WTC11 (cell line): Measurements from ENCODE around the gene BORCS6. TPM values are rescaled to one million over a fixed set of nuclear protein-coding genes. Genes with fewer than 3 reads are reported as not detected.

ENCODE experiments used
- ATAC-seq: fragments of 200-7000 bp; cut with Tn5 transposase; 2 replicates; pipeline ENCODE4 v1.10.0; 2021; ENCODE audit warnings: mild to moderate bottlenecking, moderate library complexity
- CTCF ChIA-PET: fragments of 300-600 bp; sonication (Branson Sonifier 250); formaldehyde crosslinking; loops from one replicate; lab custom pipeline; 2021; ENCODE audit warnings: antibody characterized with exemption; lab: Charles Lee
- POLR2A ChIA-PET: fragments of 350-600 bp; sonication (Branson Sonifier 250); formaldehyde crosslinking; loops from one replicate; lab custom pipeline; 2021; ENCODE audit warnings: antibody characterized with exemption; lab: Charles Lee
- DNase-seq: peaks from one replicate; pipeline ENCODE4 v3.0.0; 2021; ENCODE audit warnings: low spot score
- H3K27ac Mint-ChIP-seq: 2 replicates; pipeline ENCODE4 v1.8.0; 2021; ENCODE audit warnings: mixed read lengths
- H3K27me3 Mint-ChIP-seq: 2 replicates; pipeline ENCODE4 v1.8.0; 2021; ENCODE audit warnings: low read depth, mild to moderate bottlenecking, moderate library complexity, mixed read lengths
- H3K36me3 Mint-ChIP-seq: 2 replicates; pipeline ENCODE4 v1.8.0; 2021; ENCODE audit warnings: mixed read lengths
- H3K4me1 Mint-ChIP-seq: 2 replicates; pipeline ENCODE4 v1.8.0; 2022; ENCODE audit warnings: mixed read lengths
- H3K4me3 Mint-ChIP-seq: 2 replicates; pipeline ENCODE4 v1.8.0; 2021; ENCODE audit warnings: mild to moderate bottlenecking, moderate library complexity, mixed read lengths
- H3K9me3 Mint-ChIP-seq: 2 replicates; pipeline ENCODE4 v1.8.0; 2021; ENCODE audit warnings: mixed read lengths
- AR ChIP-seq: fragments of 250-450 bp; sonication (Bioruptor Pico); IDR thresholded peaks from 2 replicates; pipeline ENCODE4 v1.9.0; 2021; ENCODE audit warnings: mild to moderate bottlenecking
- ATF3 ChIP-seq: sonication (generic); formaldehyde crosslinking; conservative IDR thresholded peaks from 2 replicates; pipeline ENCODE4 v1.8.1; 2022; ENCODE audit warnings: mild to moderate bottlenecking, missing genetic modification reagents
- IRF2 ChIP-seq: sonication (generic); formaldehyde crosslinking; IDR thresholded peaks from 2 replicates; pipeline ENCODE4 v1.8.0; 2022; ENCODE audit warnings: low read depth, missing genetic modification reagents, borderline replicate concordance
- KAT7 ChIP-seq: sonication (generic); formaldehyde crosslinking; IDR thresholded peaks from 2 replicates; pipeline ENCODE4 v1.8.1; 2023; ENCODE audit warnings: missing genetic modification reagents, mild to moderate bottlenecking, borderline replicate concordance
- MYBL2 ChIP-seq: sonication (generic); formaldehyde crosslinking; IDR thresholded peaks from 2 replicates; pipeline ENCODE4 v1.8.1; 2023; ENCODE audit warnings: mild to moderate bottlenecking, moderate library complexity, missing genetic modification reagents
- NR1H2 ChIP-seq: sonication (generic); formaldehyde crosslinking; IDR thresholded peaks from 2 replicates; pipeline ENCODE4 v1.9.0; 2021; ENCODE audit warnings: mild to moderate bottlenecking, moderate library complexity, missing genetic modification reagents
- SMAD3 ChIP-seq: sonication (generic); formaldehyde crosslinking; IDR thresholded peaks from 2 replicates; pipeline ENCODE4 v1.8.0; 2022; ENCODE audit warnings: missing genetic modification reagents, mild to moderate bottlenecking, borderline replicate concordance
- USF2 ChIP-seq: sonication (generic); formaldehyde crosslinking; IDR thresholded peaks from 2 replicates; pipeline ENCODE4 v1.8.1; 2023; ENCODE audit warnings: mild to moderate bottlenecking, missing genetic modification reagents, moderate library complexity
- ZBTB21 ChIP-seq: sonication (generic); formaldehyde crosslinking; IDR thresholded peaks from 2 replicates; pipeline ENCODE4 v1.8.1; 2023; ENCODE audit warnings: mild to moderate bottlenecking, missing genetic modification reagents, borderline replicate concordance
- ZNF121 ChIP-seq: sonication (generic); formaldehyde crosslinking; IDR thresholded peaks from 2 replicates; pipeline ENCODE4 v1.8.0; 2023; ENCODE audit warnings: missing genetic modification reagents
- ZNF263 ChIP-seq: sonication (generic); formaldehyde crosslinking; IDR thresholded peaks from 2 replicates; pipeline ENCODE4 v1.8.1; 2022; ENCODE audit warnings: low read depth, mild to moderate bottlenecking, moderate library complexity, missing genetic modification reagents
- ZNF423 ChIP-seq: fragments of 250-450 bp; sonication (Bioruptor Pico); IDR thresholded peaks from 2 replicates; pipeline ENCODE4 v2.1.2; 2022; ENCODE audit warnings: mild to moderate bottlenecking, moderate library complexity
- total RNA-seq: library from RNA; stranded (reverse); gene quantifications from 3 replicates; pipeline ENCODE4 v1.2.3, GENCODE V29; 2021
- TF ChIP-seq, protein P1 (sequence below): sonication (generic); formaldehyde crosslinking; IDR thresholded peaks from 2 replicates; pipeline ENCODE4 v1.8.0; 2022; ENCODE audit warnings: mild to moderate bottlenecking, missing genetic modification reagents
- TF ChIP-seq, protein P2 (sequence below): sonication (generic); formaldehyde crosslinking; IDR thresholded peaks from 2 replicates; pipeline ENCODE4 v1.8.1; 2022; ENCODE audit warnings: mild to moderate bottlenecking, missing genetic modification reagents, moderate library complexity, borderline replicate concordance
- TF ChIP-seq, protein P3 (sequence below): sonication (generic); formaldehyde crosslinking; IDR thresholded peaks from 2 replicates; pipeline ENCODE4 v1.8.1; 2023; ENCODE audit warnings: mild to moderate bottlenecking, missing genetic modification reagents, borderline replicate concordance
- TF ChIP-seq, protein P4 (sequence below): sonication (generic); formaldehyde crosslinking; IDR thresholded peaks from 2 replicates; pipeline ENCODE4 v1.8.1; 2023; ENCODE audit warnings: mild to moderate bottlenecking, moderate library complexity, missing genetic modification reagents
- TF ChIP-seq, protein P5 (sequence below): sonication (generic); formaldehyde crosslinking; IDR thresholded peaks from 2 replicates; pipeline ENCODE4 v1.8.1; 2023; ENCODE audit warnings: mild to moderate bottlenecking, missing genetic modification reagents

The BORCS6 gene
- total RNA-seq, 1 experiment from 2014 or later = 5.6 TPM

- H3K9me3 Mint-ChIP-seq = no peaks in the 10 kb centered on the region
- peaks cover 3% of the 10 kb centered on the region; the same call in 1 of the 2 replicates for H3K27me3 Mint-ChIP-seq
- ChIA-PET CTCF (interaction anchor here (1.0 to 2.0 kb wide), 4 partner anchors 21 to 80 kb away, joined by 3 to 9 read pairs (median 6); partner anchors contain the start of gene AURKB), POLR2A (interaction anchor here (0.9 to 1.9 kb wide), 7 partner anchors 13 to 141 kb away, joined by 3 to 7 read pairs (median 5); partner anchors contain the start of genes BORCS6 and SLC25A35)
- DNase-seq = no peak
- peaks cover 16% of the 10 kb centered on the region for H3K4me1 Mint-ChIP-seq
- H3K36me3 Mint-ChIP-seq = peaks cover 5% of the 10 kb centered on the region
- no peak for ATAC-seq
- H3K4me3 Mint-ChIP-seq = peak overlapping the region; percentile 96
- no peak for TF ChIP-seq MYBL2 (CRISPR knock-in tag)
- peak; percentile 51 for TF ChIP-seq USF2 (CRISPR knock-in tag)
- peak overlapping the region; percentile 99 for H3K27ac Mint-ChIP-seq
These were observed 36.4 kb downstream of the BORCS6 start for GRCh38 chr17:8153525-8153956.

DNA sequence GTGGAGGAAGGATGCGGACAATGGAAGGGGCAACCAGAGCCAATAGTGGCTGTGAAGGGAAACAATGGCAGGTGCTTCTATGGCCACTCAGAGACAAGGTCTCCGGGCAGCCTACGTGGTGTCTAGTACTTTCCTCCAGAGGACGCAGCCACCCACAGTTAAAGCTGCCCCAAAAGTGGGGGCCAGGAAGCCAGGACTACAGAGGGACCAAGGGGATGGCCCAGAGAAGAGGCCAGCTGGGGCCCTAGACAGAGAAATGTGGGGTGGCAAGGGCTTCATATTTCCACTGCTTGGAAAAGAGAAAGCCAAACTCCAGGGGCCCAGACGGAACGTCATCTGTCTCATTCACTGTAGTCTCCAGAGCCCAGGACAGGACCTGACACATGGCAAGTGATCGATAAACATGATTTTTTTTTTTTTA lies 36.9 kb downstream of the BORCS6 start:
- Mint-ChIP-seq H3K4me1 (peaks cover 14% of the 10 kb centered on the region), H3K4me3 (peak overlapping the region; percentile 96), H3K27me3 (peaks cover 3% of the 10 kb centered on the region; the same call in 1 of the 2 replicates), H3K27ac (peak overlapping the region; percentile 99), H3K36me3 (peaks cover 9% of the 10 kb centered on the region), H3K9me3 (no peaks in the 10 kb centered on the region)
- DNase-seq (no peak), ATAC-seq (no peak)
- ChIA-PET POLR2A (interaction anchor here (1.2 to 1.9 kb wide), 5 partner anchors 13 to 57 kb away, joined by 5 to 7 read pairs (median 7); partner anchors contain the start of gene AURKB), CTCF (interaction anchor here (1.9 kb wide), 1 partner anchor 80 kb away, joined by 9 read pairs; no protein-coding TSS in a partner anchor)
- TF ChIP-seq MYBL2 (CRISPR knock-in tag) = no peak
- TF ChIP-seq NR1H2 (CRISPR knock-in tag) = no peak
- TF ChIP-seq ZNF423 = no peak
- TF ChIP-seq ZNF263 (CRISPR knock-in tag) = no peak
- TF ChIP-seq ATF3 (CRISPR knock-in tag) = no peak
- TF ChIP-seq, protein P1, sequence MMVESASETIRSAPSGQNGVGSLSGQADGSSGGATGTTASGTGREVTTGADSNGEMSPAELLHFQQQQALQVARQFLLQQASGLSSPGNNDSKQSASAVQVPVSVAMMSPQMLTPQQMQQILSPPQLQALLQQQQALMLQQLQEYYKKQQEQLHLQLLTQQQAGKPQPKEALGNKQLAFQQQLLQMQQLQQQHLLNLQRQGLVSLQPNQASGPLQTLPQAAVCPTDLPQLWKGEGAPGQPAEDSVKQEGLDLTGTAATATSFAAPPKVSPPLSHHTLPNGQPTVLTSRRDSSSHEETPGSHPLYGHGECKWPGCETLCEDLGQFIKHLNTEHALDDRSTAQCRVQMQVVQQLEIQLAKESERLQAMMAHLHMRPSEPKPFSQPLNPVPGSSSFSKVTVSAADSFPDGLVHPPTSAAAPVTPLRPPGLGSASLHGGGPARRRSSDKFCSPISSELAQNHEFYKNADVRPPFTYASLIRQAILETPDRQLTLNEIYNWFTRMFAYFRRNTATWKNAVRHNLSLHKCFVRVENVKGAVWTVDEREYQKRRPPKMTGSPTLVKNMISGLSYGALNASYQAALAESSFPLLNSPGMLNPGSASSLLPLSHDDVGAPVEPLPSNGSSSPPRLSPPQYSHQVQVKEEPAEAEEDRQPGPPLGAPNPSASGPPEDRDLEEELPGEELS = no peak
- TF ChIP-seq, protein P2, sequence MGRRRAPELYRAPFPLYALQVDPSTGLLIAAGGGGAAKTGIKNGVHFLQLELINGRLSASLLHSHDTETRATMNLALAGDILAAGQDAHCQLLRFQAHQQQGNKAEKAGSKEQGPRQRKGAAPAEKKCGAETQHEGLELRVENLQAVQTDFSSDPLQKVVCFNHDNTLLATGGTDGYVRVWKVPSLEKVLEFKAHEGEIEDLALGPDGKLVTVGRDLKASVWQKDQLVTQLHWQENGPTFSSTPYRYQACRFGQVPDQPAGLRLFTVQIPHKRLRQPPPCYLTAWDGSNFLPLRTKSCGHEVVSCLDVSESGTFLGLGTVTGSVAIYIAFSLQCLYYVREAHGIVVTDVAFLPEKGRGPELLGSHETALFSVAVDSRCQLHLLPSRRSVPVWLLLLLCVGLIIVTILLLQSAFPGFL = no peak
- TF ChIP-seq, protein P3, sequence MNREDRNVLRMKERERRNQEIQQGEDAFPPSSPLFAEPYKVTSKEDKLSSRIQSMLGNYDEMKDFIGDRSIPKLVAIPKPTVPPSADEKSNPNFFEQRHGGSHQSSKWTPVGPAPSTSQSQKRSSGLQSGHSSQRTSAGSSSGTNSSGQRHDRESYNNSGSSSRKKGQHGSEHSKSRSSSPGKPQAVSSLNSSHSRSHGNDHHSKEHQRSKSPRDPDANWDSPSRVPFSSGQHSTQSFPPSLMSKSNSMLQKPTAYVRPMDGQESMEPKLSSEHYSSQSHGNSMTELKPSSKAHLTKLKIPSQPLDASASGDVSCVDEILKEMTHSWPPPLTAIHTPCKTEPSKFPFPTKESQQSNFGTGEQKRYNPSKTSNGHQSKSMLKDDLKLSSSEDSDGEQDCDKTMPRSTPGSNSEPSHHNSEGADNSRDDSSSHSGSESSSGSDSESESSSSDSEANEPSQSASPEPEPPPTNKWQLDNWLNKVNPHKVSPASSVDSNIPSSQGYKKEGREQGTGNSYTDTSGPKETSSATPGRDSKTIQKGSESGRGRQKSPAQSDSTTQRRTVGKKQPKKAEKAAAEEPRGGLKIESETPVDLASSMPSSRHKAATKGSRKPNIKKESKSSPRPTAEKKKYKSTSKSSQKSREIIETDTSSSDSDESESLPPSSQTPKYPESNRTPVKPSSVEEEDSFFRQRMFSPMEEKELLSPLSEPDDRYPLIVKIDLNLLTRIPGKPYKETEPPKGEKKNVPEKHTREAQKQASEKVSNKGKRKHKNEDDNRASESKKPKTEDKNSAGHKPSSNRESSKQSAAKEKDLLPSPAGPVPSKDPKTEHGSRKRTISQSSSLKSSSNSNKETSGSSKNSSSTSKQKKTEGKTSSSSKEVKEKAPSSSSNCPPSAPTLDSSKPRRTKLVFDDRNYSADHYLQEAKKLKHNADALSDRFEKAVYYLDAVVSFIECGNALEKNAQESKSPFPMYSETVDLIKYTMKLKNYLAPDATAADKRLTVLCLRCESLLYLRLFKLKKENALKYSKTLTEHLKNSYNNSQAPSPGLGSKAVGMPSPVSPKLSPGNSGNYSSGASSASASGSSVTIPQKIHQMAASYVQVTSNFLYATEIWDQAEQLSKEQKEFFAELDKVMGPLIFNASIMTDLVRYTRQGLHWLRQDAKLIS (CRISPR knock-in tag) = no peak
- no peak for TF ChIP-seq ZBTB21 (CRISPR knock-in tag)
- TF ChIP-seq, protein P4, sequence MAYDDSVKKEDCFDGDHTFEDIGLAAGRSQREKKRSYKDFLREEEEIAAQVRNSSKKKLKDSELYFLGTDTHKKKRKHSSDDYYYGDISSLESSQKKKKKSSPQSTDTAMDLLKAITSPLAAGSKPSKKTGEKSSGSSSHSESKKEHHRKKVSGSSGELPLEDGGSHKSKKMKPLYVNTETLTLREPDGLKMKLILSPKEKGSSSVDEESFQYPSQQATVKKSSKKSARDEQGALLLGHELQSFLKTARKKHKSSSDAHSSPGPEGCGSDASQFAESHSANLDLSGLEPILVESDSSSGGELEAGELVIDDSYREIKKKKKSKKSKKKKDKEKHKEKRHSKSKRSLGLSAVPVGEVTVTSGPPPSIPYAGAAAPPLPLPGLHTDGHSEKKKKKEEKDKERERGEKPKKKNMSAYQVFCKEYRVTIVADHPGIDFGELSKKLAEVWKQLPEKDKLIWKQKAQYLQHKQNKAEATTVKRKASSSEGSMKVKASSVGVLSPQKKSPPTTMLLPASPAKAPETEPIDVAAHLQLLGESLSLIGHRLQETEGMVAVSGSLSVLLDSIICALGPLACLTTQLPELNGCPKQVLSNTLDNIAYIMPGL (CRISPR knock-in tag) = no peak
- no peak for TF ChIP-seq SMAD3 (CRISPR knock-in tag)
- TF ChIP-seq ZNF121 = no peak
- no peak for TF ChIP-seq KAT7 (CRISPR knock-in tag)
- no peak for TF ChIP-seq IRF2 (CRISPR knock-in tag)
- TF ChIP-seq, protein P5, sequence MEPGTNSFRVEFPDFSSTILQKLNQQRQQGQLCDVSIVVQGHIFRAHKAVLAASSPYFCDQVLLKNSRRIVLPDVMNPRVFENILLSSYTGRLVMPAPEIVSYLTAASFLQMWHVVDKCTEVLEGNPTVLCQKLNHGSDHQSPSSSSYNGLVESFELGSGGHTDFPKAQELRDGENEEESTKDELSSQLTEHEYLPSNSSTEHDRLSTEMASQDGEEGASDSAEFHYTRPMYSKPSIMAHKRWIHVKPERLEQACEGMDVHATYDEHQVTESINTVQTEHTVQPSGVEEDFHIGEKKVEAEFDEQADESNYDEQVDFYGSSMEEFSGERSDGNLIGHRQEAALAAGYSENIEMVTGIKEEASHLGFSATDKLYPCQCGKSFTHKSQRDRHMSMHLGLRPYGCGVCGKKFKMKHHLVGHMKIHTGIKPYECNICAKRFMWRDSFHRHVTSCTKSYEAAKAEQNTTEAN (CRISPR knock-in tag) = no peak
- no peak for TF ChIP-seq AR (CRISPR knock-in tag)
